Measurements from ENCODE around the gene MYLK4.

- no peak for TF ChIP-seq CTCF (IDR thresholded peaks at IDR 0.05 in 4 of 5, conservative IDR thresholded peaks at IDR 0.05 in 1 of 5)
- peak in 1 of 2 donors; percentile 3 for TF ChIP-seq POLR2A (IDR thresholded peaks at IDR 0.05)
Observed at GRCh38 chr6:2733736-2734480, 16.8 kb downstream of the MYLK4 start.

Measured in gastrocnemius medialis (tissue), 4 donors.